Smooth muscle cell (in vitro differentiated cells): Measurements from ENCODE around the gene UBAP1. TPM values are rescaled to one million over a fixed set of nuclear protein-coding genes. Genes with fewer than 3 reads are reported as not detected.

Experiments used
- DNase-seq: peaks from one replicate; lab custom pipeline; 2025; ENCODE audit not compliant: unreplicated experiment; lab: John Stamatoyannopoulos, UW
- H2AFZ ChIP-seq: fragments of 200-600 bp; sonication (generic); 2 replicates; pipeline ENCODE4 v1.6.0; 2016; ENCODE audit warnings: antibody characterized with exemption, low read depth, mild to moderate bottlenecking
- H3F3A ChIP-seq: fragments of 200-600 bp; sonication (generic); 2 replicates; pipeline ENCODE4 v1.6.0; 2017; ENCODE audit warnings: antibody characterized with exemption, low read depth
- H3K27ac ChIP-seq: fragments of 200-600 bp; sonication (generic); 2 replicates; pipeline ENCODE4 v1.5.1; 2016; ENCODE audit warnings: low read depth, mild to moderate bottlenecking
- H3K27me3 ChIP-seq: fragments of 200-600 bp; sonication (generic); 2 replicates; pipeline ENCODE4 v1.6.1; 2016; ENCODE audit warnings: low read depth, mild to moderate bottlenecking
- H3K36me3 ChIP-seq: fragments of 200-600 bp; sonication (generic); 2 replicates; pipeline ENCODE4 v1.5.1; 2016; ENCODE audit warnings: low read depth
- H3K4me1 ChIP-seq: fragments of 200-600 bp; sonication (generic); 2 replicates; pipeline ENCODE4 v1.5.1; 2016; ENCODE audit warnings: low read depth
- H3K4me2 ChIP-seq: fragments of 200-600 bp; sonication (generic); 2 replicates; pipeline ENCODE4 v1.6.0; 2016; ENCODE audit warnings: mild to moderate bottlenecking
- H3K4me3 ChIP-seq: fragments of 200-600 bp; sonication (generic); 2 replicates; pipeline ENCODE4 v1.5.1; 2016; ENCODE audit warnings: mild to moderate bottlenecking
- H3K79me2 ChIP-seq: fragments of 200-600 bp; sonication (generic); 2 replicates; pipeline ENCODE4 v1.6.0; 2016; ENCODE audit warnings: low read depth, mild to moderate bottlenecking
- H3K9ac ChIP-seq: fragments of 200-600 bp; sonication (generic); 2 replicates; pipeline ENCODE4 v1.6.0; 2016; ENCODE audit warnings: low read depth
- H3K9me3 ChIP-seq: fragments of 200-600 bp; sonication (generic); replicated peaks from 2 replicates; pipeline ENCODE4 v1.5.1; 2016; ENCODE audit warnings: low read depth
- H4K20me1 ChIP-seq: fragments of 200-600 bp; sonication (generic); 2 replicates; pipeline ENCODE4 v1.6.0; 2016; ENCODE audit warnings: low read depth
- WGBS: methylation state at CpG from one replicate; pipeline ENCODE4 v1.1.7; 2016; ENCODE audit warnings: low lambda C conversion rate; 5-methylcytosine and 5-hydroxymethylcytosine counted together
- polyA plus RNA-seq: library from polyadenylated mRNA; unstranded; fragments of >200 nt; fragmentation: Nextera tagmentation; extraction: Ambion mirVana; gene quantifications from 2 replicates; pipeline ENCODE4 v1.2.1, GENCODE V29; 2016
- total RNA-seq: library from RNA; depleted of rRNA; stranded (reverse); fragments of >200 nt; gene quantifications from 2 replicates; pipeline ENCODE4 v1.2.3, GENCODE V29; 2014
- TF ChIP-seq, protein P1 (sequence below): fragments of 200-600 bp; sonication (generic); IDR thresholded peaks from 2 replicates; pipeline ENCODE4 v1.5.1; 2017; ENCODE audit warnings: borderline replicate concordance, mild to moderate bottlenecking, antibody characterized with exemption; ENCODE audit not compliant: insufficient read depth, poor library complexity, severe bottlenecking

UBAP1 gene
- total and polyA plus RNA-seq, 2 experiments from 2014 or later: 45.0 to 49.9 TPM

DNA sequence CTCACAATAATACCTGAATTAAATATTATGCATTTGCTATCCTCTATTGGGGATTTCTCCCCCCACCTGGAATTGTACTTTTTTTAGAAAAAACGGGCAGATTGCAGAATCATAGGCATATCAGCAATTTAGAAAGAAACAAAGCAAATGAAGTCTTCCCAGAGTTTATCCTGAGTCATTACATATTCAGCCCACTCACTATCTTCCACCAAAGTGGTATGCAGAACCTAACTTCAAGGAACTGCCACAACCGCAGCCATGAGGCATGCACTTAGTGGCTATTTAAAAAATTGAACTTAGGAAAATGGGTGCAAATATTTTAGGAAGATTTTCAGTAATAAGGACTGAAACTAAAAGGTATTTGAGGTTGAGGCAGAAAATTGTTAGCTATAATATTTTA lies 48.6 kb downstream of the UBAP1 start:
- no peak overlapping the region for H3K4me3 ChIP-seq
- H3K36me3 ChIP-seq: no peaks in the 10 kb centered on the region
- TF ChIP-seq, protein P1, sequence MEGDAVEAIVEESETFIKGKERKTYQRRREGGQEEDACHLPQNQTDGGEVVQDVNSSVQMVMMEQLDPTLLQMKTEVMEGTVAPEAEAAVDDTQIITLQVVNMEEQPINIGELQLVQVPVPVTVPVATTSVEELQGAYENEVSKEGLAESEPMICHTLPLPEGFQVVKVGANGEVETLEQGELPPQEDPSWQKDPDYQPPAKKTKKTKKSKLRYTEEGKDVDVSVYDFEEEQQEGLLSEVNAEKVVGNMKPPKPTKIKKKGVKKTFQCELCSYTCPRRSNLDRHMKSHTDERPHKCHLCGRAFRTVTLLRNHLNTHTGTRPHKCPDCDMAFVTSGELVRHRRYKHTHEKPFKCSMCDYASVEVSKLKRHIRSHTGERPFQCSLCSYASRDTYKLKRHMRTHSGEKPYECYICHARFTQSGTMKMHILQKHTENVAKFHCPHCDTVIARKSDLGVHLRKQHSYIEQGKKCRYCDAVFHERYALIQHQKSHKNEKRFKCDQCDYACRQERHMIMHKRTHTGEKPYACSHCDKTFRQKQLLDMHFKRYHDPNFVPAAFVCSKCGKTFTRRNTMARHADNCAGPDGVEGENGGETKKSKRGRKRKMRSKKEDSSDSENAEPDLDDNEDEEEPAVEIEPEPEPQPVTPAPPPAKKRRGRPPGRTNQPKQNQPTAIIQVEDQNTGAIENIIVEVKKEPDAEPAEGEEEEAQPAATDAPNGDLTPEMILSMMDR: no peak
- H3K9ac ChIP-seq: no peak overlapping the region
- no peaks in the 10 kb centered on the region for H3K9me3 ChIP-seq
- no peaks in the 10 kb centered on the region for H3K27me3 ChIP-seq
- peak overlapping the region; percentile 66 for H3K27ac ChIP-seq
- H3K4me2 ChIP-seq: peak overlapping the region; percentile 42
- peaks cover 70% of the 10 kb centered on the region for H3K79me2 ChIP-seq
- no peak for DNase-seq
- H3F3A ChIP-seq: no peaks in the 10 kb centered on the region
- no peak overlapping the region for H2AFZ ChIP-seq
- no peaks in the 10 kb centered on the region for H3K4me1 ChIP-seq
- H4K20me1 ChIP-seq: peaks cover 98% of the 10 kb centered on the region
- WGBS: 29% methylated on average over 2 of the region's 2 CpGs

- no peaks in the 10 kb centered on the region for H3K9me3 ChIP-seq
- peaks cover 93% of the 10 kb centered on the region for H4K20me1 ChIP-seq
- WGBS: 96% methylated on average over 4 of the region's 4 CpGs
- H3K36me3 ChIP-seq: no peaks in the 10 kb centered on the region
- DNase-seq: no peak
- no peaks in the 10 kb centered on the region for H3F3A ChIP-seq
- H3K4me2 ChIP-seq: no peak overlapping the region
- H3K27ac ChIP-seq: no peak overlapping the region
- H3K9ac ChIP-seq: no peak overlapping the region
- no peak overlapping the region for H3K4me3 ChIP-seq
- H3K4me1 ChIP-seq: no peaks in the 10 kb centered on the region
- no peak overlapping the region for H2AFZ ChIP-seq
- TF ChIP-seq, protein P1: no peak
- no peaks in the 10 kb centered on the region for H3K27me3 ChIP-seq
- peaks cover 52% of the 10 kb centered on the region for H3K79me2 ChIP-seq
Measured at GRCh38 chr9:34230556-34230955, 51.7 kb downstream of the UBAP1 start.

DNA sequence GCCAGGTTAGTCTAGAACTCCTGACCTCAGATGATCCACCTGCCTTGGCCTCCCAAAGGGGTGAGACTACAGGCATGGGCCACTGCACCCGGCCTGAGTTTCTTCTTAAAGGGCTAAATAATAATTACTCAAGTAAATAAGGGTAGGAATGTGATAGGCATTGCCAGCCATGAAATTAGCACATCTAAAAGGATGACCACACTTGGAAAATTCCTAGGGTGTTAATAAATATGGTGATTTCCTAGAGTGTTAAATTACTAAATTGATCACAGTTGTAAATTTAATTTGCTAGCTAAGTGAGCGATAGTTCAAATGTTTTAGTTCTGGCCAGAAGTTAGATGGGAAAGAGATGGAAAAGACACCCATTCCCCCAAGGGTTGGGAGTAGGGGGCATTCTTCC lies 53.4 kb downstream of the UBAP1 start:
- H3K27ac ChIP-seq: no peak overlapping the region
- no peaks in the 10 kb centered on the region for H3K4me1 ChIP-seq
- no peaks in the 10 kb centered on the region for H3K9me3 ChIP-seq
- DNase-seq: no peak
- H4K20me1 ChIP-seq: peaks cover 95% of the 10 kb centered on the region
- peaks cover 5% of the 10 kb centered on the region for H3K36me3 ChIP-seq
- TF ChIP-seq, protein P1: no peak
- H3K27me3 ChIP-seq: no peaks in the 10 kb centered on the region
- H2AFZ ChIP-seq: no peak overlapping the region
- peaks cover 47% of the 10 kb centered on the region for H3K79me2 ChIP-seq
- no peak overlapping the region for H3K9ac ChIP-seq
- H3K4me2 ChIP-seq: no peak overlapping the region
- no peak overlapping the region for H3K4me3 ChIP-seq
- WGBS: 94% methylated on average over 2 of the region's 2 CpGs
- no peaks in the 10 kb centered on the region for H3F3A ChIP-seq

- 88% methylated on average over 1 of the region's 1 CpG for WGBS
- no peak for DNase-seq
- no peak overlapping the region for H2AFZ ChIP-seq
- H3K27ac ChIP-seq: peak overlapping the region; percentile 35
- no peaks in the 10 kb centered on the region for H3K27me3 ChIP-seq
- TF ChIP-seq, protein P1: no peak
- no peaks in the 10 kb centered on the region for H3K9me3 ChIP-seq
- H3K4me3 ChIP-seq: no peak overlapping the region
- no peaks in the 10 kb centered on the region for H3K4me1 ChIP-seq
- peaks cover 95% of the 10 kb centered on the region for H4K20me1 ChIP-seq
- peaks cover 13% of the 10 kb centered on the region for H3K36me3 ChIP-seq
- no peaks in the 10 kb centered on the region for H3F3A ChIP-seq
- H3K79me2 ChIP-seq: peaks cover 46% of the 10 kb centered on the region
- H3K4me2 ChIP-seq: no peak overlapping the region
- H3K9ac ChIP-seq: no peak overlapping the region
Measured at GRCh38 chr9:34233672-34234071, 54.8 kb downstream of the UBAP1 start.
